Gastroesophageal sphincter (tissue), 4 donors: ENCODE results near the gene CLCA1. TPM values are rescaled to one million over a fixed set of nuclear protein-coding genes. Genes with fewer than 3 reads are reported as not detected.

Experiments
- ATAC-seq: fragments of 150-250 bp; one replicate; pipeline ENCODE4 v1.9.1; 2016; ENCODE audit warnings: mild to moderate bottlenecking, moderate library complexity
- H3K27ac ChIP-seq, 4 donors: fragments of 200-600 bp; sonication (generic) in 3 of 4; 1 replicate in 3 of 4; 2 replicates in 1 of 4; pipeline ENCODE4 v1.5.1; 2016 to 2019
- H3K27me3 ChIP-seq: fragments of 200-600 bp; sonication (generic); one replicate; pipeline ENCODE4 v1.5.1; 2019
- H3K36me3 ChIP-seq, 2 donors: fragments of 200-600 bp; sonication (generic); one replicate each; pipeline ENCODE4 v1.5.1; 2019; ENCODE audit warnings: control low read depth in 1 of 2
- H3K4me1 ChIP-seq, 3 donors: fragments of 200-600 bp; sonication (generic); 1 replicate in 2 of 3; 2 replicates in 1 of 3; pipeline ENCODE4 v1.5.1; 2016 to 2019; ENCODE audit warnings: control low read depth in 2 of 3
- H3K4me3 ChIP-seq, 2 donors: fragments of 200-600 bp; sonication (generic); one replicate each; pipeline ENCODE4 v1.5.1; 2019; ENCODE audit warnings: mild to moderate bottlenecking in 1 of 2, moderate library complexity in 1 of 2
- H3K9me3 ChIP-seq, 3 donors: fragments of 200-600 bp; sonication (generic); one replicate each; pipeline ENCODE4 v1.5.1; 2017 to 2019; ENCODE audit warnings: control low read depth in 2 of 3
- EP300 ChIP-seq: sonication (generic); formaldehyde crosslinking; IDR thresholded peaks from one replicate; pipeline ENCODE4 v1.6.1; 2017; ENCODE audit warnings: antibody characterized with exemption, mild to moderate bottlenecking
- POLR2A ChIP-seq, 2 donors: fragments of 450-650 bp; IDR thresholded peaks; one replicate each; pipeline ENCODE4 v1.6.1; 2017; ENCODE audit warnings: antibody characterized with exemption in 2 of 2, mild to moderate bottlenecking in 2 of 2, moderate library complexity in 1 of 2
- POLR2AphosphoS5 ChIP-seq: sonication (generic); formaldehyde crosslinking; IDR thresholded peaks from one replicate; pipeline ENCODE4 v1.6.1; 2017; ENCODE audit warnings: antibody characterized with exemption
- WGBS, 2 donors: methylation state at CpG; one replicate each; pipeline ENCODE4 v1.1.5; 2018; ENCODE audit warnings: low coverage in 1 of 2; 5-methylcytosine and 5-hydroxymethylcytosine counted together
- total RNA-seq, 4 donors: library from RNA; depleted of rRNA; stranded (reverse); fragments of >200 nt; gene quantifications; one replicate each; pipeline ENCODE4 v1.1.0, GENCODE V29; 2016
- TF ChIP-seq, protein P1 (sequence below), 4 experiments: fragments of 200-600 bp in 2 of 4; fragments of 450-650 bp in 2 of 4; sonication (generic) in 1 of 4; IDR thresholded peaks; one replicate each; pipeline ENCODE4 v1.5.1; 2017 to 2019; ENCODE audit warnings: antibody characterized with exemption in 4 of 4, mild to moderate bottlenecking in 2 of 4, moderate library complexity in 2 of 4

The CLCA1 gene
- total RNA-seq, 4 donors from 2014 or later = not detected

DNA sequence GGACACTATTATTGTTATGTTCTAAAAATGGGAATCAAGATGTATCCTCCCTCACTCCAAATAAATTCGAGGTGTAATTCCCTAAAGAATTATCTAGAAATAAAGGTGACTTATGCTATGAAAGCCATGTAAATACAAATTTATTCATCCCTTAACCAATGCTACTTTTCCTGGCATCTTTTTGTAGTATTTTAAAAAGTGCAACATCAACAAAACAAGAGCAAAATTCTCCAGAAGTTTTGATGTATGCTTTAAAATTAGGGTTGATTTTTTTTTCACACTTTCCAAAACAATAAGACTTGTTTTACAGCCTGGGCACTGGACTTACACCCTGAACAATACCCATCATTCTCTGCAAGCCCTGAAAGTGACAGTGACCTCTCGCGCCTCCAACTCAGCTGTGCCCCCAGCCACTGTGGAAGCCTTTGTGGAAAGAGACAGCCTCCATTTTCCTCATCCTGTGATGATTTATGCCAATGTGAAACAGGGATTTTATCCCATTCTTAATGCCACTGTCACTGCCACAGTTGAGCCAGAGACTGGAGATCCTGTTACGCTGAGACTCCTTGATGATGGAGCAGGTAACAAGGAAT is 21.4 kb upstream of the CLCA1 start:
- Histone ChIP-seq H3K36me3 (no peaks in the 10 kb centered on the region), H3K27ac (no peak overlapping the region), H3K4me3 (no peak overlapping the region), H3K4me1 (no peaks in the 10 kb centered on the region), H3K9me3 (no peaks in the 10 kb centered on the region), H3K27me3 (no peaks in the 10 kb centered on the region)
- TF ChIP-seq, protein P1, sequence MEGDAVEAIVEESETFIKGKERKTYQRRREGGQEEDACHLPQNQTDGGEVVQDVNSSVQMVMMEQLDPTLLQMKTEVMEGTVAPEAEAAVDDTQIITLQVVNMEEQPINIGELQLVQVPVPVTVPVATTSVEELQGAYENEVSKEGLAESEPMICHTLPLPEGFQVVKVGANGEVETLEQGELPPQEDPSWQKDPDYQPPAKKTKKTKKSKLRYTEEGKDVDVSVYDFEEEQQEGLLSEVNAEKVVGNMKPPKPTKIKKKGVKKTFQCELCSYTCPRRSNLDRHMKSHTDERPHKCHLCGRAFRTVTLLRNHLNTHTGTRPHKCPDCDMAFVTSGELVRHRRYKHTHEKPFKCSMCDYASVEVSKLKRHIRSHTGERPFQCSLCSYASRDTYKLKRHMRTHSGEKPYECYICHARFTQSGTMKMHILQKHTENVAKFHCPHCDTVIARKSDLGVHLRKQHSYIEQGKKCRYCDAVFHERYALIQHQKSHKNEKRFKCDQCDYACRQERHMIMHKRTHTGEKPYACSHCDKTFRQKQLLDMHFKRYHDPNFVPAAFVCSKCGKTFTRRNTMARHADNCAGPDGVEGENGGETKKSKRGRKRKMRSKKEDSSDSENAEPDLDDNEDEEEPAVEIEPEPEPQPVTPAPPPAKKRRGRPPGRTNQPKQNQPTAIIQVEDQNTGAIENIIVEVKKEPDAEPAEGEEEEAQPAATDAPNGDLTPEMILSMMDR (IDR thresholded peaks at IDR 0.05) = no peak
- TF ChIP-seq EP300 (no peak), POLR2A (IDR thresholded peaks at IDR 0.05) (no peak), POLR2AphosphoS5 (no peak)
- no peak for ATAC-seq
- WGBS, 2 donors = 61 to 62% methylated on average over 2 to 4 of the region's 4 CpGs

GRCh38 chr1:86448670-86449069 is 20.1 kb upstream of the CLCA1 start:
- ATAC-seq = no peak
- Histone ChIP-seq H3K27me3 (no peaks in the 10 kb centered on the region), H3K27ac (no peak overlapping the region), H3K4me3 (no peak overlapping the region), H3K4me1 (no peaks in the 10 kb centered on the region), H3K36me3 (no peaks in the 10 kb centered on the region), H3K9me3 (no peaks in the 10 kb centered on the region)
- TF ChIP-seq POLR2AphosphoS5 (no peak), POLR2A (IDR thresholded peaks at IDR 0.05) (no peak)
- 69 to 81% methylated on average over 1 of the region's 1 CpG for WGBS, 2 donors

DNA sequence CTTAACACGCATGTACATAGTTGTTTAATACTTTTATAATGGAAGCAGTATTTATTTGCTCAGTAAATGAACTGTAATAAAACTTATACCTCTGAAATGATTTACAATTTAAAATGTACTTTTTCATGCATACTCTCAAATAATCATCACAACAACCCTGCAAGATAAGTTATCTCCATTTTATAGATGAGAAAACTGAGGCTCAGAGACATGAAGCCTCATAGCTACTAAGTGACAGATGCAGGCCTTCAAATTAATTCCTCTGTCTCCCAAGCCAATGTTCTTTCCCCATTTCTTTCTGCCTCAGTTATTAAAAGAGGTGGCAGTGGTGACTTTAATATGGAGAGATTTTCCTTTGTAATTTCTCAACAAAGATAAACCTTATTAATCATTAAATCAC is 19.6 kb upstream of the CLCA1 start:
- H3K27me3 ChIP-seq = no peaks in the 10 kb centered on the region
- ATAC-seq = no peak
- H3K9me3 ChIP-seq = no peaks in the 10 kb centered on the region
- TF ChIP-seq POLR2A (IDR thresholded peaks at IDR 0.05) = no peak
- no peak for TF ChIP-seq POLR2AphosphoS5
- no peak for TF ChIP-seq EP300
- TF ChIP-seq, protein P1 (IDR thresholded peaks at IDR 0.05) = no peak
- H3K27ac ChIP-seq = no peak overlapping the region
- no peaks in the 10 kb centered on the region for H3K36me3 ChIP-seq
- no peaks in the 10 kb centered on the region for H3K4me1 ChIP-seq
- WGBS, 2 donors = 100% methylated on average over 1 of the region's 1 CpG
- H3K4me3 ChIP-seq = no peak overlapping the region

GRCh38 chr1:86450847-86451246 is 17.9 kb upstream of the CLCA1 start:
- no peak for TF ChIP-seq EP300
- TF ChIP-seq POLR2AphosphoS5 = no peak
- TF ChIP-seq, protein P1 (IDR thresholded peaks at IDR 0.05) = no peak
- no peak for TF ChIP-seq POLR2A (IDR thresholded peaks at IDR 0.05)
- no peak for ATAC-seq
- WGBS, 2 donors = 58 to 64% methylated on average over 3 of the region's 3 CpGs

DNA sequence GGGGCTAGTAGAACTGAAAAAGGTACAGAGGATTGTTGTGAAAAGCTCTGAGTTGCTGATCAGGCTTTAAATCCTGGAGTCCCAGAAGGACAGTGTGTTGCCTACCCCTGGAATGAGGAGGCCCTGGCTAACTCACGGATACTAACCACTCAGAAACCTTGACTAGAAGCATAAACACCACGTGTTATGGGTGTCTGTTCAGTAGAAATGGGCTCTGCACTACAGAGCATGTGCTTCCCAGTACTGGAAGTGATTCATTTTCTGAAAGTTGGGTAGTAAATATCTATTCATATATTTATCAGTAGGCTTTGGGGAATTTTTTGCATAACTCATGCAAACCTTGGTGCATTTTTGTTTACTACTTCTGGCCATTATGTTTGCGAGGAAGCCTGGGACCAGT is 15.1 kb upstream of the CLCA1 start:
- Histone ChIP-seq H3K4me3 (no peak overlapping the region), H3K27me3 (no peaks in the 10 kb centered on the region), H3K4me1 (no peaks in the 10 kb centered on the region), H3K9me3 (no peaks in the 10 kb centered on the region), H3K36me3 (no peaks in the 10 kb centered on the region), H3K27ac (no peak overlapping the region)
- TF ChIP-seq, protein P1 (IDR thresholded peaks at IDR 0.05) = no peak
- TF ChIP-seq POLR2A (IDR thresholded peaks at IDR 0.05) (no peak), EP300 (no peak), POLR2AphosphoS5 (no peak)
- no peak for ATAC-seq
- 66 to 78% methylated on average over 3 of the region's 3 CpGs for WGBS, 2 donors

More at GRCh38 chr1:86450847-86451246, 17.9 kb upstream of the CLCA1 start:
- Histone ChIP-seq H3K4me3 (no peak overlapping the region), H3K9me3 (no peaks in the 10 kb centered on the region), H3K27me3 (no peaks in the 10 kb centered on the region), H3K36me3 (no peaks in the 10 kb centered on the region), H3K27ac (no peak overlapping the region), H3K4me1 (no peaks in the 10 kb centered on the region)
